T-helper 2 cell treated with Interferon-gamma antibody and Interleukin-4, amounts not matched to agents 5 μg/mL and 100 μg/mL, for 36 hours (primary cell): ENCODE results near the gene CDH13.

Experiments
- DNase-seq: peaks from one replicate; pipeline ENCODE4 v3.0.0; 2021; ENCODE audit warnings: low spot score
- H3K27ac Mint-ChIP-seq: one replicate; pipeline ENCODE4 v1.8.0; 2021; ENCODE audit warnings: mild to moderate bottlenecking, mixed read lengths
- H3K27me3 Mint-ChIP-seq: one replicate; pipeline ENCODE4 v1.8.0; 2021; ENCODE audit warnings: low read depth, mixed read lengths
- H3K36me3 Mint-ChIP-seq: one replicate; pipeline ENCODE4 v1.8.0; 2021; ENCODE audit warnings: low read depth, mixed read lengths
- H3K4me1 Mint-ChIP-seq: one replicate; pipeline ENCODE4 v1.8.0; 2021; ENCODE audit warnings: low read depth, mixed read lengths
- H3K4me3 Mint-ChIP-seq: one replicate; pipeline ENCODE4 v1.8.0; 2022; ENCODE audit warnings: mild to moderate bottlenecking, moderate library complexity, mixed read lengths
- H3K9me3 Mint-ChIP-seq: one replicate; pipeline ENCODE4 v1.8.0; 2021; ENCODE audit warnings: mixed read lengths

CDH13 gene

DNA sequence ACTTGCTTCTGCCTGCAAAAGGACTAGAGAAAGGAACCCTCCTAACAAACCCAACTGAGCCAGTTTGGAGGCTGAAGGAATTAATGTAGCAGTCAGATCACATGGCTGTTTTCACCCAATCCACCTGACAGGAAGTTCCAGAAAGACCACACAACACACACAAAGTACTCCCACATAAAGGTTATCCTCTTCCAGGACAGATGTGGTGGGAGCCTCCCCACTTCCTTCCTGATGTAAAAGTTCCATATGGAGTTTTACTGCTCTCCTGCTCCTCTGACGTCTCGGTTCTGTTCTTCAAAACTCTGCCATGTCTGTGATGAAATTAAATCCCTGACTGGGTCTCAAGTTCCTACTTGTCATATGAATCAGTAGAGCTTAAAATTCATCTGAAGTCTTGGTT lies 684.0 kb downstream of the CDH13 start:
- H3K27me3 Mint-ChIP-seq = no peaks in the 10 kb centered on the region
- DNase-seq = no peak
- H3K4me3 Mint-ChIP-seq = no peak overlapping the region
- no peaks in the 10 kb centered on the region for H3K4me1 Mint-ChIP-seq
- no peaks in the 10 kb centered on the region for H3K9me3 Mint-ChIP-seq
- H3K27ac Mint-ChIP-seq = no peak overlapping the region
- H3K36me3 Mint-ChIP-seq = no peaks in the 10 kb centered on the region

DNA sequence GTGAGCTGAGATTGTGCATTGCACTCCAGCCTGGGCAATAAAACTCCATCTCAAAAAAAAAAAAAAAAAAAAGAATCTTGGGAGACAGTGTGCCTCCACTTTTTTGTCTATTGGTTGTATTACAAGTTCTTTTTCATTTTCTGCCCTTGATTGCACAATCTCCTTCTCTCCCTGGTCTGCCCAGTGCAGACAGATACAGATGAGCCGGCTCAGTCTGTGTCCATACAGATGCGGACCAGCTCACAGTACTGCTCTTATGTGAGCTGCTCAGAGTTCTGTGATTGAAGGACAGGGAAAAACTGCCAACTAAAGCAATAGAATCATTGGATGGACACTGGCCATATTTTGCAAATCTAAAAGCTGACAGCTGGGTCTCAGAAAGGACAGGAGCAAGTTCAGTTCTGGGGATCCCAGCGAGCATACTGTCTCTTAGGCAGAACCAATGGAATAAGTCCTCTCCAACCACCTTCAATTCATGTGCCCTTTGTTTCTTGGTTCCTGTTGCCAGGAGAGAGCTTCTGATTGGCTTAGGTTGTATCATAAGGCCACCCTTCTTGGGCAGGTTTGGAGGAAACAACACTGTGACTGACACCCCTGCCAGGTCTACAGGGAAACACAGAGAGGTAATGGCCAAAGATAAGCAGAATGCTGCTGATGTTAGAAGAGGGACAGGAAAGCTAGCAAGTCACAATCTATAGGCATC lies 685.4 kb downstream of the CDH13 start:
- no peaks in the 10 kb centered on the region for H3K4me1 Mint-ChIP-seq
- no peak overlapping the region for H3K27ac Mint-ChIP-seq
- H3K4me3 Mint-ChIP-seq = no peak overlapping the region
- no peaks in the 10 kb centered on the region for H3K36me3 Mint-ChIP-seq
- H3K9me3 Mint-ChIP-seq = no peaks in the 10 kb centered on the region
- no peaks in the 10 kb centered on the region for H3K27me3 Mint-ChIP-seq
- DNase-seq = no peak

GRCh38 chr16:83312718-83313245 lies 686.0 kb downstream of the CDH13 start:
- no peak overlapping the region for H3K27ac Mint-ChIP-seq
- H3K9me3 Mint-ChIP-seq = no peaks in the 10 kb centered on the region
- H3K27me3 Mint-ChIP-seq = no peaks in the 10 kb centered on the region
- no peak for DNase-seq
- H3K4me3 Mint-ChIP-seq = no peak overlapping the region
- no peaks in the 10 kb centered on the region for H3K36me3 Mint-ChIP-seq
- no peaks in the 10 kb centered on the region for H3K4me1 Mint-ChIP-seq

GRCh38 chr16:83315271-83315670 lies 688.5 kb downstream of the CDH13 start:
- no peaks in the 10 kb centered on the region for H3K27me3 Mint-ChIP-seq
- no peak for DNase-seq
- no peak overlapping the region for H3K27ac Mint-ChIP-seq
- H3K9me3 Mint-ChIP-seq = no peaks in the 10 kb centered on the region
- H3K4me3 Mint-ChIP-seq = no peak overlapping the region
- H3K4me1 Mint-ChIP-seq = no peaks in the 10 kb centered on the region
- no peaks in the 10 kb centered on the region for H3K36me3 Mint-ChIP-seq

GRCh38 chr16:83316458-83316857 lies 689.7 kb downstream of the CDH13 start:
- H3K4me1 Mint-ChIP-seq = no peaks in the 10 kb centered on the region
- H3K9me3 Mint-ChIP-seq = no peaks in the 10 kb centered on the region
- H3K27me3 Mint-ChIP-seq = no peaks in the 10 kb centered on the region
- no peak overlapping the region for H3K27ac Mint-ChIP-seq
- no peak for DNase-seq
- H3K4me3 Mint-ChIP-seq = no peak overlapping the region
- no peaks in the 10 kb centered on the region for H3K36me3 Mint-ChIP-seq

DNA sequence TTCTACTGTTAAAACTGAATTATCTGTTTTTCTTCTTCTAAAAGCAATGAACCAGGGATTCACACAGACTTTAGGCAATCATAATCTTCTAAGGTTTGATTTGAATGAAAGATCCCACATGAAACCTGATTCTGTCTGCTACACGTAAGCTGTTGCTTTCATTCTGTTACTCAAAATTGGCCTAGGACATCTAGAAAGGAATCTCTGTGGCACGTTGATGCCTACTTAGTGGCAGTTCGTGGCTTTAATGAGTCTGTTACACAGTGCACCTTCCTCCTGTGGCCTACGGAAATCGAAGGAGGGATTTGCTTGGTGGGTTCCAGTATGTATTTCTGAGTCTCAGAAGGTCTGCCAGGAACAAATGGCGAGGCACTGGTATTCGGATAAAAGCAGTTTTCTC lies 691.6 kb downstream of the CDH13 start:
- no peaks in the 10 kb centered on the region for H3K36me3 Mint-ChIP-seq
- H3K4me1 Mint-ChIP-seq = no peaks in the 10 kb centered on the region
- H3K27ac Mint-ChIP-seq = no peak overlapping the region
- H3K27me3 Mint-ChIP-seq = no peaks in the 10 kb centered on the region
- H3K4me3 Mint-ChIP-seq = no peak overlapping the region
- H3K9me3 Mint-ChIP-seq = peaks cover 3% of the 10 kb centered on the region
- no peak for DNase-seq

- DNase-seq = no peak
- Mint-ChIP-seq H3K27ac (no peak overlapping the region), H3K9me3 (no peaks in the 10 kb centered on the region), H3K27me3 (no peaks in the 10 kb centered on the region), H3K36me3 (no peaks in the 10 kb centered on the region), H3K4me1 (no peaks in the 10 kb centered on the region), H3K4me3 (no peak overlapping the region)
Measured at GRCh38 chr16:83328936-83329335, 702.2 kb downstream of the CDH13 start.

DNA sequence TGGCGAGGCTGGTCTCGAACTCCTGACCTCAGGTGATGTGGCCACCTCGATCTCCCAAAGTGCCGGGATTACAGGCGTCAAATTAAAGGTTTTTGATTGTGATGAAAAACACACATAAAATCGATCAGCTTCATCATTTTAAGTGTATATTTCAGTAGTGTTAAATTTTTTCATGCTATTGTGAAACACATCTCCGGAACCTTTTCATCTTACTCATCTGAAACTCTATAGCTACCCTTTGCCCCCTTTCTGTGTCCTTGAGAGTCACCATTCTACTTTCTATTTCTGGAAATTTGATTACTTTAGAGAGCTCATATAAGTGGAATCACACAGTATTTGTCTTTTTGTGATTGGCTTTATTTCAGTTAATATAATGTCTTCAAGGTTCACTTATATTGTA lies 702.7 kb downstream of the CDH13 start:
- H3K27ac Mint-ChIP-seq = no peak overlapping the region

GRCh38 chr16:83330251-83330650 lies 703.5 kb downstream of the CDH13 start:
- Mint-ChIP-seq H3K4me3 (no peak overlapping the region), H3K27ac (no peak overlapping the region), H3K27me3 (no peaks in the 10 kb centered on the region), H3K9me3 (no peaks in the 10 kb centered on the region), H3K4me1 (no peaks in the 10 kb centered on the region), H3K36me3 (no peaks in the 10 kb centered on the region)
- no peak for DNase-seq

More for the DNA sequence above, 702.7 kb downstream of the CDH13 start:
- Mint-ChIP-seq H3K4me1 (no peaks in the 10 kb centered on the region), H3K4me3 (no peak overlapping the region), H3K36me3 (no peaks in the 10 kb centered on the region), H3K9me3 (no peaks in the 10 kb centered on the region), H3K27me3 (no peaks in the 10 kb centered on the region)
- DNase-seq = no peak

- H3K9me3 Mint-ChIP-seq = no peaks in the 10 kb centered on the region
- no peaks in the 10 kb centered on the region for H3K27me3 Mint-ChIP-seq
- no peaks in the 10 kb centered on the region for H3K4me1 Mint-ChIP-seq
- H3K4me3 Mint-ChIP-seq = no peak overlapping the region
- no peaks in the 10 kb centered on the region for H3K36me3 Mint-ChIP-seq
- H3K27ac Mint-ChIP-seq = no peak overlapping the region
- no peak for DNase-seq
Measured at GRCh38 chr16:83335076-83335475, 708.3 kb downstream of the CDH13 start.

DNA sequence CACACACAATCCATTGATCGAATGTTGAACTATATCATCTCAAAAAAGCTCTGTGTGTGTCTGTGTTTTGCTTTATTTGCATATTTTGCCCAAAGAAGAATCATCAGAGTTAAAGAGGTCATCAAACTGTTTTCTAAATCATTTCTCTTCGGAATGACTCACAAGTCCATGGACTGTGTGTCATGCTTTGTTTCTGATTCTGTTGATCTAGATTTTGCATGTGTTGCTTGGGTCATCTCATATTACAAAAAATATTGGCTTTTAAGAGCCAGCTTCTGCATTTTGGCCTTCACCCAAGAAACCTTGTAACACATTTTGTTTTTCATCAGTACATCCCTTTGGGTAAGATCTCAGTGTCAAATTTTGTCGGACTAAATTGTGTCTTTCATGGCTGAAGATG lies 709.8 kb downstream of the CDH13 start:
- Mint-ChIP-seq H3K27me3 (no peaks in the 10 kb centered on the region), H3K27ac (no peak overlapping the region), H3K4me1 (no peaks in the 10 kb centered on the region), H3K9me3 (no peaks in the 10 kb centered on the region), H3K36me3 (no peaks in the 10 kb centered on the region), H3K4me3 (no peak overlapping the region)
- DNase-seq = no peak

GRCh38 chr16:83338138-83338537 lies 711.4 kb downstream of the CDH13 start:
- no peak for DNase-seq
- Mint-ChIP-seq H3K36me3 (no peaks in the 10 kb centered on the region), H3K4me1 (no peaks in the 10 kb centered on the region), H3K4me3 (no peak overlapping the region), H3K9me3 (no peaks in the 10 kb centered on the region), H3K27ac (no peak overlapping the region), H3K27me3 (no peaks in the 10 kb centered on the region)

GRCh38 chr16:83338941-83339340 lies 712.2 kb downstream of the CDH13 start:
- Mint-ChIP-seq H3K36me3 (no peaks in the 10 kb centered on the region), H3K9me3 (no peaks in the 10 kb centered on the region), H3K27ac (no peak overlapping the region), H3K4me1 (no peaks in the 10 kb centered on the region), H3K27me3 (no peaks in the 10 kb centered on the region), H3K4me3 (no peak overlapping the region)
- DNase-seq = no peak

- Mint-ChIP-seq H3K27me3 (no peaks in the 10 kb centered on the region), H3K4me3 (no peak overlapping the region), H3K27ac (no peak overlapping the region), H3K4me1 (no peaks in the 10 kb centered on the region), H3K36me3 (no peaks in the 10 kb centered on the region), H3K9me3 (no peaks in the 10 kb centered on the region)
- no peak for DNase-seq
Measured at GRCh38 chr16:83343935-83344366, 717.2 kb downstream of the CDH13 start.
